Adrenal gland (tissue), 12 donors: ENCODE measurements around the gene IQGAP2. TPM values are rescaled to one million over a fixed set of nuclear protein-coding genes. Genes with fewer than 3 reads are reported as not detected.

Experiments used
- DNase-seq, 7 donors: peaks; one replicate each; pipeline ENCODE4 v3.0.0-alpha.2; 2019 to 2020
- H3K27ac ChIP-seq, 5 donors: fragments of 200-600 bp; sonication (generic) in 4 of 5; 1 replicate in 3 of 5; 2 replicates in 2 of 5; pipeline versions ENCODE4 v1.5.1 to v1.8.0; 2016 to 2020; ENCODE audit warnings: mild to moderate bottlenecking in 1 of 5
- H3K27me3 ChIP-seq: fragments of 200-600 bp; 2 replicates; pipeline ENCODE4 v1.8.0; 2021
- H3K36me3 ChIP-seq, 2 donors: fragments of 200-600 bp; replicated peaks in 1 of 2; 1 replicate in 1 of 2; 2 replicates in 1 of 2; pipeline versions ENCODE4 v1.5.1 to v1.8.0; 2018 to 2022
- H3K4me1 ChIP-seq, 2 donors: fragments of 200-600 bp; replicated peaks in 1 of 2; 1 replicate in 1 of 2; 2 replicates in 1 of 2; pipeline versions ENCODE4 v1.5.1 to v1.8.0; 2018 to 2021
- H3K4me3 ChIP-seq, 4 donors: fragments of 200-600 bp; sonication (generic) in 3 of 4; one replicate each; pipeline ENCODE4 v1.5.1; 2016 to 2018
- H3K9me3 ChIP-seq, 3 donors: fragments of 200-600 bp; sonication (generic) in 1 of 3; replicated peaks in 1 of 3; 1 replicate in 2 of 3; 2 replicates in 1 of 3; pipeline versions ENCODE4 v1.5.1 to v1.8.0; 2016 to 2021
- CTCF ChIP-seq, 6 experiments: fragments of 450-650 bp in 4 of 6; fragments of 200-600 bp in 2 of 6; sonication (generic) in 1 of 6; IDR thresholded peaks; 1 replicate in 5 of 6; 2 replicates in 1 of 6; pipeline versions ENCODE4 v1.5.1 to v1.8.0; 2016 to 2021; ENCODE audit warnings: antibody characterized with exemption in 6 of 6, mild to moderate bottlenecking in 2 of 6, moderate library complexity in 1 of 6
- POLR2A ChIP-seq, 2 donors: fragments of 450-650 bp; IDR thresholded peaks; one replicate each; pipeline ENCODE4 v1.6.1; 2017; ENCODE audit warnings: antibody characterized with exemption in 2 of 2, mild to moderate bottlenecking in 2 of 2, moderate library complexity in 1 of 2
- WGBS, 4 donors: extraction: QIAGEN DNeasy Blood & Tissue Kit in 2 of 4; methylation state at CpG; one replicate each; pipeline versions ENCODE4 v1.1.5 to v1.1.7; 2013 to 2017; 5-methylcytosine and 5-hydroxymethylcytosine counted together
- intact Hi-C, 2 donors: fragments of 100-400 bp; cut with DNase I; formaldehyde crosslinking; loops; one replicate each; pipeline versions ENCODE4 v1.14.1 to v1.15.0; 2022 to 2023
- polyA plus RNA-seq, 3 donors: library from polyadenylated mRNA; stranded (reverse); fragments of 200-250 nt in 2 of 3; fragments of 350-450 nt in 1 of 3; fragmentation: Illumina TruSeq in 1 of 3; extraction: RNeasy Lipid Tissue Mini Kit (QIAGEN cat#74804) in 1 of 3; gene quantifications; one replicate each; pipeline ENCODE4 v1.2.3, GENCODE V29; 2013 to 2014
- total RNA-seq, 9 donors: library from RNA; depleted of rRNA in 4 of 9; stranded (reverse); fragments of >200 nt in 4 of 9; fragments of 120-200 nt in 1 of 9; fragmentation: NEBNext Ultra II Directional in 1 of 9; extraction: Animal tissue kit (Norgen Biotek cat#: 25700) in 1 of 9; gene quantifications; one replicate each; pipeline versions ENCODE4 v1.1.0 to v1.2.4, GENCODE V29; 2013 to 2023
- donor health status: healthy with polysubstance abuse.
- donor health status: Bipolar disorder and iron deficiency.
- donor health status: DM: yes; HTN: yes; CAD: no.
- donor health status: DM: no; HTN: no; CAD: no.
- donor health status: DM: no; HTN: no; CAD: no.
- donor health status: DM: yes; HTN: yes; CAD: no.

Gene IQGAP2
- total and polyA plus RNA-seq, 12 donors = 14.9 to 77.3 (median 36.1) TPM

- no peaks in the 10 kb centered on the region for H3K9me3 ChIP-seq
- intact Hi-C loops = loop anchor here (5.0 to 10.0 kb wide), 2 partner anchors 130 to 138 kb away; no protein-coding TSS in a partner anchor
- WGBS, 4 donors = 13 to 27% (median 17%) methylated on average over 9 to 21 of the region's 21 CpGs
- no peaks in the 10 kb centered on the region for H3K27me3 ChIP-seq
- peak overlapping the region in 3 of 5 donors; percentile 81 to 92 (median 85) for H3K27ac ChIP-seq
- DNase-seq = peak; percentile 38 to 71 (median 56)
- TF ChIP-seq POLR2A (IDR thresholded peaks at IDR 0.05) (no peak), CTCF (IDR thresholded peaks at IDR 0.05) (no peak)
- peak overlapping the region in 2 of 4 donors; percentile 75 to 91 for H3K4me3 ChIP-seq
- H3K36me3 ChIP-seq = no peaks in the 10 kb centered on the region
- peaks cover 9 to 37% of the 10 kb centered on the region in 2 donors for H3K4me1 ChIP-seq
Measured at GRCh38 chr5:76404223-76405211, 1.4 kb downstream of the IQGAP2 start.

- WGBS, 4 donors = 24 to 37% (median 28%) methylated on average over 1 of the region's 1 CpG
- intact Hi-C loops = loop anchor here in 1 of 2 donors (10.0 kb wide), 1 partner anchor 129 kb away; no protein-coding TSS in a partner anchor
- H3K27ac ChIP-seq = no peak overlapping the region
- no peaks in the 10 kb centered on the region for H3K9me3 ChIP-seq
- no peak overlapping the region for H3K4me3 ChIP-seq
- TF ChIP-seq CTCF (IDR thresholded peaks at IDR 0.05) = no peak
- TF ChIP-seq POLR2A (IDR thresholded peaks at IDR 0.05) = no peak
- no peak for DNase-seq
- no peaks in the 10 kb centered on the region for H3K27me3 ChIP-seq
- H3K4me1 ChIP-seq = peaks cover 9 to 37% of the 10 kb centered on the region in 2 donors
- H3K36me3 ChIP-seq = no peaks in the 10 kb centered on the region
Measured at GRCh38 chr5:76406014-76406413, 2.9 kb downstream of the IQGAP2 start.

GRCh38 chr5:76406673-76407072 is 3.6 kb downstream of the IQGAP2 start:
- Histone ChIP-seq H3K27me3 (no peaks in the 10 kb centered on the region), H3K4me3 (no peak overlapping the region), H3K9me3 (no peaks in the 10 kb centered on the region), H3K36me3 (no peaks in the 10 kb centered on the region), H3K4me1 (peaks cover 9 to 35% of the 10 kb centered on the region in 2 donors), H3K27ac (no peak overlapping the region)
- intact Hi-C loops = loop anchor here in 1 of 2 donors (10.0 kb wide), 1 partner anchor 128 kb away; no protein-coding TSS in a partner anchor
- DNase-seq = peak in 2 of 7 donors; percentile 15 to 29
- TF ChIP-seq CTCF (IDR thresholded peaks at IDR 0.05) = no peak
- TF ChIP-seq POLR2A (IDR thresholded peaks at IDR 0.05) = no peak
- WGBS, 4 donors = 68 to 96% (median 84%) methylated on average over 1 of the region's 1 CpG

GRCh38 chr5:76408104-76408654 is 5.1 kb downstream of the IQGAP2 start:
- intact Hi-C loops = loop anchor here in 1 of 2 donors (10.0 kb wide), 1 partner anchor 127 kb away; no protein-coding TSS in a partner anchor
- TF ChIP-seq POLR2A (IDR thresholded peaks at IDR 0.05) = no peak
- TF ChIP-seq CTCF (IDR thresholded peaks at IDR 0.05) = no peak

More at GRCh38 chr5:76408104-76408654, 5.1 kb downstream of the IQGAP2 start:
- no peaks in the 10 kb centered on the region for H3K36me3 ChIP-seq
- no peaks in the 10 kb centered on the region for H3K27me3 ChIP-seq
- WGBS, 4 donors = 82 to 85% (median 84%) methylated on average over 7 of the region's 7 CpGs
- DNase-seq = peak in 5 of 7 donors; percentile 22 to 40 (median 31)
- H3K9me3 ChIP-seq = no peaks in the 10 kb centered on the region
- no peak overlapping the region for H3K4me3 ChIP-seq
- H3K27ac ChIP-seq = peak overlapping the region in 1 of 5 donors; percentile 20
- H3K4me1 ChIP-seq = peaks cover 9 to 29% of the 10 kb centered on the region in 2 donors
